Keratinocyte (primary cell): ENCODE measurements around the gene PCDH1.

ENCODE experiments used
- CTCF ChIP-seq, 3 experiments: IDR thresholded peaks in 1 of 3; conservative IDR thresholded peaks in 1 of 3; optimal IDR thresholded peaks in 1 of 3; 2 replicates in 2 of 3; 3 replicates in 1 of 3; pipeline versions ENCODE3 to v1.5.1; 2011; ENCODE audit warnings: low read length in 3 of 3, mild to moderate bottlenecking in 3 of 3, moderate library complexity in 2 of 3, control low read depth in 1 of 3, inconsistent platforms in 1 of 3; ENCODE audit not compliant: insufficient read depth in 2 of 3; ENCODE audit errors: extremely low read depth in 1 of 3
- EZH2 ChIP-seq: IDR thresholded peaks from one replicate; pipeline ENCODE4 v1.6.1; 2012; ENCODE audit warnings: inconsistent platforms, mild to moderate bottlenecking, low read length, moderate library complexity

DNA sequence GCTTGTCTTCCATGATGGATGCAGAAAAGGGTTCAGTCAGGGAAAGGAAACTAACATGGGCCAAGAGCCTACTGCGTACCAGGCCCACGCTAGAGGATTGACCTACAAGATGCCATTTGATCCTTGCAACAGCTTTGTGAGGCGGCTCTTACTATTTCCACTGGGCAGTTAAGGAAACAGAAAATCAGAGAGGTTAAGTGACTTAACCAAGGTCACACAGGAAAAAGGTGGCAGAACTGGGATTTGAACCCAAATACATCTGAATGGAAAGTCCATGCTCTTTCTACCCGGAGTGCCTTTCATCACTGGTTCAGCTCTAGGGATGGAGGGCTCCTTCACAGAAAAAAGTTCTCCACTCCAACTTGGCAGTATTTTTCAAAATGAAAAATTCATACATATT is 50.0 kb downstream of the PCDH1 start:
- TF ChIP-seq CTCF (optimal IDR thresholded peaks at IDR 0.05 in 1 of 3, IDR thresholded peaks at IDR 0.05 in 1 of 3, conservative IDR thresholded peaks at IDR 0.05 in 1 of 3; ENCODE audit: extremely low read depth in 1 of 3, insufficient read depth in 2 of 3, low read length in 3 of 3), result no peak
- no peak for TF ChIP-seq EZH2
